HG03280 (cell line): ENCODE results near the gene RAF1.
"Not testable (repeated sequence)": the region's sequence is repeated elsewhere in the genome, so short reads cannot be mapped to it uniquely, and the experiment has no call there.

Experiments
- ATAC-seq: cut with Tn5 transposase; IDR thresholded peaks from one replicate; pipeline ENCODE4 v1.9.1; 2021; ENCODE audit warnings: mild to moderate bottlenecking, moderate library complexity; ENCODE audit not compliant: unreplicated experiment

RAF1 gene

DNA sequence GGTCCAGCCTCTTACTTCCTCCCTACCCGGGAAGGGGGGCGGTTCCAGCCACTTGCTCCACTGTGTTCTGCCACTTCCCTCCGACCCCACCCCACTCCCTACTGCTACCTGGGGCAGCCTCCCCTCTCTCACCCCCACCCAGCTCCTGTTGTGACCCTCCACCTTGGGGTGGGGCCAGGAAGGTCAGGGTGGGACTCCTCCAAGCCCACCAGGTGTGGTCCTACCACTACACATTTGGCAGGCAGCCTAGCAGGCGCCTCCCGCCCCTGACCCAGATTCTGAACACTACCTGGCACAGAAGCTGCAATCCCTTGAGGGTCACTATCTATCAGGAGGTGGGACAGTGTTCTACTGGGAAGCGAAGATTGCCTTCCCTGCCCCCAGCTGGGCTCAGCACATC, 13.7 kb upstream of the RAF1 start:
- no peak for ATAC-seq

GRCh38 chr3:12675115-12675810, 11.3 kb upstream of the RAF1 start:
- no peak for ATAC-seq

- not testable (repeated sequence) for ATAC-seq
Measured at GRCh38 chr3:12673956-12674736, 10.2 kb upstream of the RAF1 start.

DNA sequence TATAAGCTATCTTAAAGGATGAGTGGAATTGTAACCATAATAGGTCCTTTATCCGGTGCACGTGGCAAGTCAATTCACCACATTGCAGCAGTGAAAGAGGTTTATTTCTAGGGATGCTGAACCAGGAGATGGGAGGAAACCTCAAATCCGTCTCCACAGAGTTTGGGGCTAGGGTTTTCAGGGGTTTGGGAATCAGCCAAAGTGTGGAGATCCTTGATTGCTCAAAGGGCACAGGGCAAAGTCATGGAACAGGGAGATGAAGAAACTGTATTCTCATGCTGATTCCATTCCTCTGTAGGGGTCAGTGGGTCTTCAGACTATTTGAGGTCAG, 7.2 kb upstream of the RAF1 start:
- no peak for ATAC-seq

GRCh38 chr3:12670365-12671119, 6.6 kb upstream of the RAF1 start:
- ATAC-seq = no peak

DNA sequence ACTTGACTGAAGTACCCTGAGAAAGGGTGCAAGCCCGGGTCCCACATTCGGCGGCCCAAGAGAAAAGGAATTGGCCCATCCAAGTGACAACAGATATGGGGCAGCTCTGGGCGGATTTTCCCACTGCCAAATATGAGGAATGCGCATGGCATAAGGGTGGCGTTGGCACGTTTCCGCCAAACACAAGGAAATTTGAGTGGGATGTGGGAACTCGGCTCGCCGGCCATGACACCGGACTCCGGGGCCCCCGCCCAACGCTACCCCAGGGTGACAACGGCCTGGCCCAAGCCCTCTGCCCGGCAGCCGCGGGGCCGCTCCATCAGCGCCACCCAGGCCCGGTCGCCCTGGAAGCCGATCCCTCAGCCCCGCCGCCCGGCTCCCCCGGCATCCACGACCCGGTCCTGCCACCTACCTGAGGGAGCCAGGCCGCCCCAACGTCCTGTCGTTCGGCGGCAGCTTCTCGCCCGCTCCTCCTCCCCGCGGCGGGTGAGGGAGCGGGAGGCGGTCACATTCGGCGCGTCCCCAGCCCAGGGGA, 449 bp downstream of the RAF1 start:
- ATAC-seq = peak; percentile 39

DNA sequence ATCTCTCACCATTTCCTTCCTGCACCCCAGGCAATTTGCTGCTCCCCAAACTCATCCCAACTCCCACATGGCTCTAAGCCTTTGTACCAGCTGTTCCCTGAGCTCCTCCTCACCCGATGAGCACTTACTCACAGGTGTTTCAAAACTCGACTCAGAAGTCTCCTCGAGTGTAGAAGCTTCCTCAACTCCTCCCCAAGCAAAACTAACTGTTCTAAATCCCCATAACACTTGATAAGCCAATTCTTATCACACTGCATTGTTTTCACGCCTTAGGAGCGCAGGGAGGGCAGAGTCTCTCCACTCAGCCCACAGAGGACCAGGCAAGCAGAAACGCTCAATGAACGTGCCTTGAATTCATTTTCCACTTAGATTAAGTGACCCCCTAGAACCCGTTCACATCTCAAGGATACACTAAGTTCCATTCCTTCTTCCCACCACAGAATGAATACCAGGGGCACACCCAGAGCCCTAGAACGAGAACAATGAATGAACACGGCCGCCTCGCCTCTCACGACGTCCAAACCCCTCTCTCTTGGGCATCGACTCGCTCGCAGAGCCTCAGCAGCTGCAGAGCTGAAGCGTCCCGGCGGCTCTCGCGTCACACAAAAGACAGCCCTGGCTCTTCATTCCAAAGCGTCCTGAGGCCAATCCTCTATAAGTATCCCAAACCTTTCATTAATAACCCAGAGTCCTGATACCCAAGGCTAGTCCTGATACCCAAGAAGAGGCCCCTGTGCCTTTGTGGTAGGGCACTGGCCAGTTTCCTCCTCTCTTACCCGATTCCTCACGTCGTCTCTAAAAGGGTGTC, 1.1 kb downstream of the RAF1 start:
- no peak for ATAC-seq

DNA sequence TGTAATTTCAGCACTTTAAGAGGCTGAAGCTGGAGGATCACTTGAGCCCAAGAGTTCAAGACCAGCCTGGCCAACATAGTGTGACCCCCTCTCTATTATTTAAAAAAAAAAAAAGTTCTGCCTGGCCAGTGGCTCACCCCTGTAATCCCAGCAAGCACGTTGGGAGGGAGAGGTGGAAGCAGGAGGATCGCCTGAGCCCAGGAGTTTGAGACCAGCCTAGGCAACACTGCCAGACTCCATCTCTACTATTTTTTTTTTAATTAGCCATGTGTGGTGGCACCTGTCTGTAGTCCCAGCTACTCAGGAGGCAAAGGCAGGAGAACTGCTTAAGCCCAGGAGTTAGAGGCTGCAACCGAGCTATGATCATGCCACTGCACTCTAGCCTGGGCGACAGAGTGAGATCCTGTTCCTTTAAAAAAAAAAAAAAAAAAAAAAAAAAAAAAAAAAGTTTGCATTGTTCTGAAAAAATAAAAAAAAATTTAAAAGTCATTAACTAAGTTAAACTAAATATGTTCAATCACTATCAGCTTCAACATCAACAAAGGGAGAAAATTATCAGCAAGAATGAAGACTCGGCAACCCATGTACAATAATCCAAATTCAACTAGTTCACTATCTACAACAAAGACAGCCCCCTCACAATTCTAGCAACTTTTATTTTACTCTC, 1.9 kb downstream of the RAF1 start:
- ATAC-seq = no peak

- not testable (repeated sequence) for ATAC-seq
Measured at GRCh38 chr3:12661375-12661774, 2.5 kb downstream of the RAF1 start.

DNA sequence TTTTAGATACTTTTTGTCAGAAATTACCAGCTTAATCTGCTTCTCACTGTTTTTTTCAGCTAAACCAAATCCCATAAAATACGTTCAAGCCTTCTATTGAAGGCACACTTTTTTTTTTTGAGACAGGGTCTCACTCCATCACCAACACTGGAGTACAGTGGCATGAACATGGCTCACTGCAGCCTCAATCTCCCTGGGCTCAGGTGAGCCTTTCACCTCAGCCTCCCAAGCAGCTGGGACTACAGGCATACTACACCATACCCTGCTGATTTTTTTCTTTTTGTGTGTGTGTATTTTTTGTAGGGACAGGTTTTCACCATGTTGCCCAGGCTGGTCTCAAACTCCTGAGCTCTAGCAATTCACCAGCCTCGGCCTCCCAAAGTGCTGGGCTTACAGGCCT, 3.7 kb downstream of the RAF1 start:
- no peak for ATAC-seq

- ATAC-seq = no peak
Measured at GRCh38 chr3:12659316-12660015, 4.5 kb downstream of the RAF1 start.

DNA sequence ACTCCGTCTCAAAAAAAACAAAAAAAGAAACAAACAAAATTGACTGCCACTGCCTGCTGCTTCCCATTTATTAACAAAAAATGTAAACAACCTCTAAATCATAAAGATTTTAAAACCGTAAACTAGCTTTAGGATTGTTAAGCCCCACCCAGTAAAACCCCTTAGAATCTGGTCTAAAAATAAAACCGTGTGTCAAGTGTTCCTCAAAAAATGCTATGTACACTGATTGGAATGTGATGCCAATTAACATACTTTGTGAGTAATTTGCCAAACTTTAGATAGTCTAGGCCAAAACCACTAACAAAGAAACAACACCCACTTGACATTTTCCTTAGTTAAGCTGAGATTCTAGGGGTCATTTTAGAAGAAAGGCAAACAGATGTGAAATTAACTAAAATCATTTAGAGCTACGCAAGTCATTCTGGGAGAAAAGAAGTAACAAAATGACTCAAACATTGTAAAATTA, 5.3 kb downstream of the RAF1 start:
- no peak for ATAC-seq

GRCh38 chr3:12656850-12657249, 7.1 kb downstream of the RAF1 start:
- ATAC-seq = no peak

- no peak for ATAC-seq
Measured at GRCh38 chr3:12656193-12656592, 7.7 kb downstream of the RAF1 start.

- ATAC-seq = no peak
Measured at GRCh38 chr3:12655701-12656100, 8.2 kb downstream of the RAF1 start.

DNA sequence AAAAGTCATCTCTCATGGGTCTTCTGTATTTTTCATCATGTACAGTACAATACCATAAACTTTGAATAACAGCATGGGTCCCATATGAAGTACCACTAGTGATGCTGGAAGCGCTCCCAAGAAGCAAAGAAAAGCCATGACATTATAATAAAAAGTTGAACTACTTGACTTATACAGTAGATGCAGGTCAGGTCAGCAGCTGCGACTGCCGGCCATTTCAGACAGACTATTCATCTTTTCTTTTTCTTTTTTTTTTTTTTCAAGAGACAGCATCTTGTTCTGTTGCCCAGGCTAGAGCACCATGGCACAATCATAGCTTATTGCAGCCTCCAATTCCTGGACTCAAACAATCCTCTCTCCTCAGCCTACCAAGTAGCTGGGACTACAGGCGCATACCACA, 10.2 kb downstream of the RAF1 start:
- ATAC-seq = no peak

- ATAC-seq = peak; percentile 58
Measured at GRCh38 chr3:12648384-12648959, 15.4 kb downstream of the RAF1 start.

GRCh38 chr3:12644331-12644937, 19.5 kb downstream of the RAF1 start:
- ATAC-seq = no peak

DNA sequence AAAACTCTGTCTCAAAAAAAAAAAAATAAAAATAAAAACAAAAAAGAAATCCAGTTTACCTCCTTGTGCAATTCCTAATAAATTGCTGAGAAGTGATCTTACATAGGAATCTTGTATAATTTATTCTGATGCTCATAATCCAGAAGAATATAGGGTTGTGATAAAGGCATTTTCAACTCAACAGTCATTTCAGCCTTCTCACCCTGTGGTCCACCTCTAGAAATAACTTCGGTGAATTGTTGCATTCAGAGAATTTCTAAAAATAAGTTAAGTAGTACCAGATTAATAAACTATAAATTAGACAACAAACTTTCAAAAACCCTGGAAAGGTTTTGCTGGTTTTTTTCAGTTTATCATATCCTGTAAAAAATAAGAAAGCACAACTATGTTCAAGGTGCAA, 20.2 kb downstream of the RAF1 start:
- ATAC-seq = no peak
